T47D (cell line): ENCODE data around the gene ETV6.
"Not testable (repeated sequence)": the region's sequence is repeated elsewhere in the genome, so short reads cannot be mapped to it uniquely, and the experiment has no call there.

Experiments used
- DNase-seq, 2 experiments: peaks; one replicate each; pipeline versions ENCODE4 v3.0.0 to v3.0.0-alpha.2; 2011 to 2012; ENCODE audit warnings: low read depth in 1 of 2, low spot score in 1 of 2
- JUND ChIP-seq: IDR thresholded peaks from 2 replicates; pipeline ENCODE4 v1.6.1; 2012; ENCODE audit warnings: low read depth
- in situ Hi-C: cut with HindIII; loops from 2 replicates; pipeline ENCODE4 v1.10.0; 2016; ENCODE audit warnings: low sequenced_read_pairs, low pct_unique_long_range_greater_than_20kb

ETV6 gene

GRCh38 chr12:11678781-11679180 is 29.3 kb downstream of the ETV6 start:
- DNase-seq, result no peak
- TF ChIP-seq JUND, result no peak
- in situ Hi-C loops, result no loop called here

GRCh38 chr12:11681207-11681606 is 31.7 kb downstream of the ETV6 start:
- TF ChIP-seq JUND, result no peak
- no peak for DNase-seq
- in situ Hi-C loops, result no loop called here

GRCh38 chr12:11681695-11682094 is 32.2 kb downstream of the ETV6 start:
- in situ Hi-C loops, DNase-seq: not testable (repeated sequence)

- no peak for TF ChIP-seq JUND
- in situ Hi-C loops, result no loop called here
- DNase-seq, result no peak
Observed at GRCh38 chr12:11684393-11684792, 34.9 kb downstream of the ETV6 start.

- in situ Hi-C loops, result no loop called here
- no peak for DNase-seq
- TF ChIP-seq JUND, result no peak
Observed at GRCh38 chr12:11684811-11685210, 35.3 kb downstream of the ETV6 start.

GRCh38 chr12:11685316-11685715 is 35.8 kb downstream of the ETV6 start:
- no peak for TF ChIP-seq JUND
- DNase-seq, result no peak
- in situ Hi-C loops, result no loop called here

- TF ChIP-seq JUND, result no peak
- DNase-seq, result no peak
- in situ Hi-C loops, result no loop called here
Observed at GRCh38 chr12:11685716-11686115, 36.2 kb downstream of the ETV6 start.

- DNase-seq, result no peak
- in situ Hi-C loops, result no loop called here
- no peak for TF ChIP-seq JUND
Observed at GRCh38 chr12:11686120-11686519, 36.6 kb downstream of the ETV6 start.

GRCh38 chr12:11687528-11687927 is 38.1 kb downstream of the ETV6 start:
- no peak for DNase-seq
- no peak for TF ChIP-seq JUND
- in situ Hi-C loops, result no loop called here

GRCh38 chr12:11688379-11688778 is 38.9 kb downstream of the ETV6 start:
- no peak for TF ChIP-seq JUND
- in situ Hi-C loops, result no loop called here
- DNase-seq, result no peak

- in situ Hi-C loops, result no loop called here
Observed at GRCh38 chr12:11688831-11689230, 39.4 kb downstream of the ETV6 start.

GRCh38 chr12:11689591-11690186 is 40.2 kb downstream of the ETV6 start:
- no peak for TF ChIP-seq JUND
- in situ Hi-C loops, result no loop called here
- peak in 1 of 2 experiments; percentile 80 for DNase-seq

More at GRCh38 chr12:11688831-11689230, 39.4 kb downstream of the ETV6 start:
- TF ChIP-seq JUND, result no peak
- DNase-seq, result peak in 1 of 2 experiments; percentile 24

GRCh38 chr12:11693067-11693466 is 43.6 kb downstream of the ETV6 start:
- in situ Hi-C loops, result no loop called here
- TF ChIP-seq JUND, result no peak

GRCh38 chr12:11693601-11694000 is 44.1 kb downstream of the ETV6 start:
- TF ChIP-seq JUND, result no peak
- in situ Hi-C loops, result no loop called here
- DNase-seq, result no peak

More at GRCh38 chr12:11693067-11693466, 43.6 kb downstream of the ETV6 start:
- DNase-seq, result no peak

- TF ChIP-seq JUND, result no peak
- in situ Hi-C loops, result no loop called here
- no peak for DNase-seq
Observed at GRCh38 chr12:11694528-11694927, 45.1 kb downstream of the ETV6 start.
